Activated naive CD4-positive, alpha-beta T cell treated with anti-CD3 and anti-CD28 coated beads, Interleukin-2, amount 50 U/mL, for 24 hours (primary cell): ENCODE results near the gene ABCG5.

Experiments
- H3K27ac Mint-ChIP-seq: one replicate; pipeline ENCODE4 v1.8.0; 2021; ENCODE audit warnings: mild to moderate bottlenecking, mixed read lengths
- H3K27me3 Mint-ChIP-seq: one replicate; pipeline ENCODE4 v1.8.0; 2021; ENCODE audit warnings: mixed read lengths
- H3K36me3 Mint-ChIP-seq: one replicate; pipeline ENCODE4 v1.8.0; 2021; ENCODE audit warnings: mixed read lengths
- H3K4me1 Mint-ChIP-seq: one replicate; pipeline ENCODE4 v1.8.0; 2021; ENCODE audit warnings: mixed read lengths
- H3K4me3 Mint-ChIP-seq: one replicate; pipeline ENCODE4 v1.8.0; 2021; ENCODE audit warnings: mild to moderate bottlenecking, mixed read lengths
- H3K9me3 Mint-ChIP-seq: one replicate; pipeline ENCODE4 v1.8.0; 2021; ENCODE audit warnings: mixed read lengths

The ABCG5 gene

DNA sequence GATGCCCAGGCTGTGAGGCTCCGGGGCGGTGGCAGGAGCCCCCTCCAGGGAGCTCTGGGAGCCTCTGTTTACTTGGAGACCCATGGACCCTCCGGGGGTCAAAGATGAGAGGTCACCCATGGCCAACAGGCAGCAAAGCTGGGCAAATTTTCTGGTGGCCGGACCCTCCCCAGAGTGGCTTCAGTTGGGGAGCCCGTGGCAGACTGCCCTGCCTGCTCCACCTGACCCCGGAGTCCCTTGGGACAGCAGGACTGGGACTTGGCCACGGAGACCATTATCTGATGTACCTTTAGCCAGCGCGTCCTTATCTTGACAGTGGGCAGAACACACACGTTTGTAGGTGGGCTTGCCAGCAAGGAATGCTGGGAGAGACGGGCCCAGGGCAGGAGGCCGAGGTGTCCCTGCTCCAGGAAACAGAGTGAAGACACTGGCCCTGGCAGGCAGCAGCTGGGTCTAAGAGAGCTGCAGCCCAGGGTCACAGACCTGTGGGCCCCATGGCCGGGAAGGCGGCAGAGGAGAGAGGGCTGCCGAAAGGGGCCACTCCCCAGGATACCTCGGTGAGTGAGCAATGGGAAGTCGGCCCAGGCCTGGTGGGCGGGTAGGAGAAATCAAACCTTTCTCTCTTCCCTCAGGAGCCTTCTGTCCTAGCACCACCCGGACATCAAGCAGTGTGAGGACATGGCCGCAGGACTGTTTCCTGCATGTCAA is at the start of gene ABCG5, which contains the start of gene ABCG8:
Gene ABCG5 (minus strand): TSS at position 280 of the 708 bp plus-strand sequence. CDS start 160 bp downstream, at position 120.
Gene ABCG8 (plus strand): TSS at position 412 of the 708 bp plus-strand sequence. CDS start 83 bp downstream, at position 495.
- H3K27ac Mint-ChIP-seq, result no peak within 1 kb of the TSS
- no peaks in the 10 kb centered on the region for H3K9me3 Mint-ChIP-seq
- H3K36me3 Mint-ChIP-seq, result no peaks in the 10 kb centered on the region
- H3K27me3 Mint-ChIP-seq, result no peaks in the 10 kb centered on the region
- H3K4me3 Mint-ChIP-seq, result no peak within 1 kb of the TSS
- H3K4me1 Mint-ChIP-seq, result no peaks in the 10 kb centered on the region

DNA sequence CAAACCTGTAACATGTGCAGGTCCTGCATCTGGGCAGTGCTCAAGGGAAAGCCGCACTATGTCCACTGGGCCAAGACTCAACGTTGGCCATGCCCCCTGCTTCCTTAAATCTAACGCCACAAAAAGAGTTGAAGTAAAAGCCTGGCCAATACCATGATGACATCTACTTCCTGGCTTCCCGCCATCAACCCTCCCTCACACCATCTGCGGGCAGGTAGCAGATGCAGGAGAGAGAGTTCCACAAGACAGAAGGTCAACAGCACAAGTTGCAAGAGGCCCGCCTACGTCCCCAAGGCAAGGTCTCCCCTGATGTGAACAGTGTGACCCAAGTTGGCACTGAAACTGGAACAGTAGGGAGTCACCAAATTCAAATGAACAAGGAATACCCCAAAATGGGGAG is 48.5 kb upstream of the ABCG5 start:
- no peaks in the 10 kb centered on the region for H3K4me1 Mint-ChIP-seq
- no peaks in the 10 kb centered on the region for H3K27me3 Mint-ChIP-seq
- H3K9me3 Mint-ChIP-seq, result no peaks in the 10 kb centered on the region
- no peak overlapping the region for H3K27ac Mint-ChIP-seq
- peaks cover 26% of the 10 kb centered on the region for H3K36me3 Mint-ChIP-seq
- H3K4me3 Mint-ChIP-seq, result no peak overlapping the region

- Mint-ChIP-seq H3K9me3 (no peaks in the 10 kb centered on the region), H3K4me1 (no peaks in the 10 kb centered on the region), H3K4me3 (no peak overlapping the region), H3K27me3 (no peaks in the 10 kb centered on the region), H3K36me3 (peaks cover 24% of the 10 kb centered on the region), H3K27ac (no peak overlapping the region)
These were observed 46.5 kb upstream of the ABCG5 start for GRCh38 chr2:43885132-43885632.

GRCh38 chr2:43884689-43885088 is 46.0 kb upstream of the ABCG5 start:
- Mint-ChIP-seq H3K27ac (no peak overlapping the region), H3K4me1 (no peaks in the 10 kb centered on the region), H3K27me3 (no peaks in the 10 kb centered on the region), H3K9me3 (no peaks in the 10 kb centered on the region), H3K36me3 (peaks cover 21% of the 10 kb centered on the region), H3K4me3 (no peak overlapping the region)

DNA sequence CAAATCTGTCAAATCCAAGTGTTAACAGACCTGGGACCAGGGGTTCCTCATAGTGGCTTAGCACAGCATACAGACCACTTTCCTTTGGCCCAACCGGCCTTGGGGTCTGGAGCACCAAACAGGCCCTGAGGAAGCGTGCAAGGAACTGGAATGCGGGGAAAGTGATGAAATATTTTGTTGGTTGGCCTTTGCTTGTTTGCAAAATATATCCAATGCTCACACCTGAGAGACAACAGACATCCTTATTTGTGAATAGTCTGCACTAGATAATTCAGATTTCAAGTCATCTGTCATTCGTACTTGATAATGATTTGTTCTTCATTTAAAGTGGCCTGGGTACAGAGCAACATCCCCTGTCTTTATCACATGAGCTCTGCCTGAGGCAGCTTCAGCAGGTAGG is 43.7 kb upstream of the ABCG5 start:
- Mint-ChIP-seq H3K27me3 (no peaks in the 10 kb centered on the region), H3K27ac (no peak overlapping the region), H3K36me3 (peaks cover 3% of the 10 kb centered on the region), H3K4me1 (peaks cover 5% of the 10 kb centered on the region), H3K4me3 (no peak overlapping the region), H3K9me3 (no peaks in the 10 kb centered on the region)

- H3K9me3 Mint-ChIP-seq, result no peaks in the 10 kb centered on the region
- H3K4me1 Mint-ChIP-seq, result peaks cover 5% of the 10 kb centered on the region
- H3K27ac Mint-ChIP-seq, result no peak overlapping the region
- H3K36me3 Mint-ChIP-seq, result no peaks in the 10 kb centered on the region
- peaks cover 2% of the 10 kb centered on the region for H3K27me3 Mint-ChIP-seq
- H3K4me3 Mint-ChIP-seq, result no peak overlapping the region
These were observed 42.3 kb upstream of the ABCG5 start for GRCh38 chr2:43880952-43881351.

DNA sequence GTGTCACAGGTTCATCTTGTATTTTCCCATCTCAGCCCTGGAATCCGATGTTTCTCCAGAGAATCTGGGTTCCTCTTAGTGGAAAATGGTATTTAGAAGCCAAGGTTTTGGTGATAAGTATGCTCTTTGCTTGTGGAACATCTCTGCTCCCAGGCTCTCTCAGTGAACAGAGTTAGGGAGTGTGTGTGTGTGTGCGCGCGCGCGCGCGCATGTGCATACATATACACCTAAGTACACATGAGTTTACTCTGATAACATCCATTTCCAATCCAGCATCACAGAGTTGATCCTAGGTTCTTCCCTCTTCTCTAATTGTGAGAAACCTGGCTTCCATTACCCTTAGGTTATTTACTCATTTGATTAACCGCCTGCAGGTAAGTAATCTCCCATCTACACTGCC is 41.8 kb upstream of the ABCG5 start:
- no peak overlapping the region for H3K27ac Mint-ChIP-seq
- H3K9me3 Mint-ChIP-seq, result no peaks in the 10 kb centered on the region
- no peak overlapping the region for H3K4me3 Mint-ChIP-seq
- peaks cover 2% of the 10 kb centered on the region for H3K27me3 Mint-ChIP-seq
- no peaks in the 10 kb centered on the region for H3K36me3 Mint-ChIP-seq
- H3K4me1 Mint-ChIP-seq, result peaks cover 5% of the 10 kb centered on the region

DNA sequence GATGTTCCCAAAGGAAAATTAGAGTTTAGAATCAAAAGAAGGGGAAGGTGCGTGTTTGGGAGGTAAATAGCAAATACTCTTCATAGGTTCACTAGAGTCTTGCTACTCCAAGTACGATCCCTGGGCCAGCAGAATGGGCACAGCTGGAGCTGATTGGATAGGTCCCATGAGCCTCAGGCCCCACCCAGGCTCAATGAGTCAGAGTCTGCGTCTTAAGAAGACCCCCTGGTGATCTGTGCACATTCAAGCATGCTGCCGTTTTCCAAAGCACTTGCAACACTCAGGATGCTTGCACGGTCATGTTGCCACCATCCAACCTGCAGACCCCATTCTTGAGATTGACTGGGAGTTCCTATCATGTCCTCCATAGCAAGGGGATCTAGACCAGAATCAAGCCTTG is 40.6 kb upstream of the ABCG5 start:
- no peak overlapping the region for H3K27ac Mint-ChIP-seq
- H3K4me1 Mint-ChIP-seq, result peaks cover 5% of the 10 kb centered on the region
- peaks cover 6% of the 10 kb centered on the region for H3K27me3 Mint-ChIP-seq
- H3K4me3 Mint-ChIP-seq, result no peak overlapping the region
- H3K36me3 Mint-ChIP-seq, result no peaks in the 10 kb centered on the region
- no peaks in the 10 kb centered on the region for H3K9me3 Mint-ChIP-seq

- Mint-ChIP-seq H3K9me3 (no peaks in the 10 kb centered on the region), H3K27ac (no peak overlapping the region), H3K4me1 (peaks cover 5% of the 10 kb centered on the region), H3K36me3 (no peaks in the 10 kb centered on the region), H3K4me3 (no peak overlapping the region), H3K27me3 (peaks cover 8% of the 10 kb centered on the region)
These were observed 39.3 kb upstream of the ABCG5 start for GRCh38 chr2:43877782-43878464.

DNA sequence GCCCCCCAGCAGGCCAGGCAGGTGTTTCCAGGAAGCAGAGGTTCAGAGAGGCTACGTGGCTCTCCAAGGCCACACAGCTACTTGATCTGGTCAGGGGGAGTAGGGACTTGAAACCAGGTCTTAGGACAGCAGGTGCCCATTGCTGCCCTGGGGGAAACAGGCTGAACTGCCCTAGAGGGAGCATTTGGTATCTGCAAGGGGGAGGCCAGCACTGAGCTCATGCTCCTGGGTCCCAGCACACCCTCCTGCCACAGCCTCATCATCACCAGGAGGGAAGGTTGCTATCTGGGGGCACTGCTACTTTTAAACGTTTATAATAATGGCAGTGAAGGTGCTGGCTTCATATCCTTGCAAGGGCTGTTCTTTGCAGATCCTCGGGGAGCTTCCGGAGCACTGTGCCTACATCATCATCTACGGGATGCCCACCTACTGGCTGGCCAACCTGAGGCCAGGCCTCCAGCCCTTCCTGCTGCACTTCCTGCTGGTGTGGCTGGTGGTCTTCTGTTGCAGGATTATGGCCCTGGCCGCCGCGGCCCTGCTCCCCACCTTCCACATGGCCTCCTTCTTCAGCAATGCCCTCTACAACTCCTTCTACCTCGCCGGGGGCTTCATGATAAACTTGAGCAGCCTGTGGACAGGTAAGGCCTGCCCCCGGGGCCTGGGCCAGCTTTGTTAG is 36.3 kb upstream of the ABCG5 start:
- no peaks in the 10 kb centered on the region for H3K36me3 Mint-ChIP-seq
- H3K27ac Mint-ChIP-seq, result no peak overlapping the region
- no peaks in the 10 kb centered on the region for H3K9me3 Mint-ChIP-seq
- peaks cover 16% of the 10 kb centered on the region for H3K27me3 Mint-ChIP-seq
- peaks cover 5% of the 10 kb centered on the region for H3K4me1 Mint-ChIP-seq
- H3K4me3 Mint-ChIP-seq, result no peak overlapping the region

DNA sequence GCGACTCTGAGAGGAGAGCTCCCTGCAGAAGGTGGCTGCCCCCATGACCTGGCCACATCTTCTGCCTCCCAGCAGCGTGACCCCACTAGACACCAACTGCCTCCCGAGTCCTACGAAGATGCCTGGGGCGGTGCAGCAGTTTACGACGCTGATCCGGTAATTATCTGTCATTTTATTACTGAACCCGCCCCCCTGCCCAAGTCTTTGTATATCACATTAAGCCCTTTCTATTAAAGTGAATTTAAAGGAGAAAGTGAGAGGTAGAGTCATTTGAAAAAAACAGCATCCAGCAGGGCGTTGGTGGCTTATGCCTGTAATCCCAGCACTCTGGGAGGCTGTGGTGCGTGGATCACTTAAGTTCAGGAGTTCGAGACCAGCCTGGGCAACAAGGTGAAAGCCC is 33.5 kb upstream of the ABCG5 start:
- Mint-ChIP-seq H3K9me3 (no peaks in the 10 kb centered on the region), H3K36me3 (no peaks in the 10 kb centered on the region), H3K4me3 (no peak overlapping the region), H3K27me3 (peaks cover 20% of the 10 kb centered on the region), H3K27ac (no peak overlapping the region), H3K4me1 (no peaks in the 10 kb centered on the region)

DNA sequence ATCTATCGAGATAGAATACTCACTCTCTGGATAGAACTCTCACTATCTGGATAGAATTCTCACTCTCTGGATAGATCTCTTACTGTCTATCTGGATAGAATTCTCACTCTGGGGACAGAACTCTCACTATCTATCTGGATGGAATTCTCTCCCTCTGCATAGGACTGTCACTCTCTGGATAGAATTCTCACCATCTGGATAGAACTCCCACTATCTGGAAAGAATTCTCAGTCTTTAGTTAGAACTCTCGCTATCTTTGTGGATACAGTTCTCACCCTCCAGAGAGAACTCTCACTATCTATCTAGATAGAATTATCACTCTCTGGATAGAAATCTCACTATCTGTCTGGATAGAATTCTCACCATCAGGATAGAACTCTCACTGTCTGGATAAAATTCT is 16.7 kb upstream of the ABCG5 start:
- Mint-ChIP-seq H3K27me3 (peaks cover 26% of the 10 kb centered on the region), H3K9me3 (no peaks in the 10 kb centered on the region), H3K4me1 (no peaks in the 10 kb centered on the region), H3K36me3 (no peaks in the 10 kb centered on the region), H3K4me3 (no peak overlapping the region), H3K27ac (no peak overlapping the region)

- no peak overlapping the region for H3K4me3 Mint-ChIP-seq
- no peaks in the 10 kb centered on the region for H3K4me1 Mint-ChIP-seq
- H3K27ac Mint-ChIP-seq, result no peak overlapping the region
- H3K9me3 Mint-ChIP-seq, result no peaks in the 10 kb centered on the region
- H3K27me3 Mint-ChIP-seq, result peaks cover 24% of the 10 kb centered on the region
- H3K36me3 Mint-ChIP-seq, result no peaks in the 10 kb centered on the region
These were observed 16.0 kb upstream of the ABCG5 start for GRCh38 chr2:43854671-43855070.

DNA sequence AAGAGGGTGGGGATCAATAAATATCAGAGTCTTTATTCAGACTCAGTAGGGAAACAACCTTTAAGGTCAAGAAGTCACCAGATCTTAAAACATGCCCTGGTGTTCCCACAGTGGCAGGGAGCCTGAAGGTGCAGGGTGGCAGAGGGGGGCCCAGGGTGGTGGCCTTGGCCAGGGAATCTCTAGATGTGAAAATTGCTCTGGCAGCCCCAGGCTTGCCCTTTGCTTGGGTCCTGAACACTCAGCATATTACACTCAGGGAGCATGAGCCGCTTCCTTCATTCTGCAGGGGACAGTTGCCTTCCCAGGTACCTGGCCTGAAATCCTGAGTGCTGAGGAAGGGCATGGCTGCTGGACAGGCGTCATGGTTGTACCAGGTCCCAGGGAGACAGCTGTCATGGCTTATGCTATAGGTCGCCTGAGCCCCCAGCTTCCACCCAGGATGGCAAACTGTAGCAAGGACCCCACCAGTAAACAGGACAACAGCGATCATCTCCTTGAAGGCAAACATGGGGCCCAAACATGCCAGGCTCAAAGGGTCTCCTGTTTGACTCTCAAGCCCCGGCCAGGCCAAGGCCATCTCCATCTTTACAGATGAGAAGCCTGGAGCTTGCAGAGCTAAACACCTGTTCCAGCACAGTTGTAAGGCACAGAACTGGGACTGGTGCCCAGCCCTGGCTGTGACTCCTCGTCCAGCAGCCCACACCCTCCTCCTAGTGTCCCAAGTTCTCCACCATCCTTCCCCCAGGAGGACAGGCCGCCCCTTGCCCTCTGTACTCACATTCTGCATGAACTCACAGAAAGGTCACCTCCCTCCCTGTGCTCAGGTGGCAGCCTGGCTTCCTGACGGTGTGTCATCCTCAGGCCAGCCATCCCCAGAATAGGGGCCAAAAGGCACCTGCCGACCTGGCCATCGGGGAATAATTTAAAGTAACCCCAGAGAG is 14.8 kb upstream of the ABCG5 start:
- Mint-ChIP-seq H3K36me3 (no peaks in the 10 kb centered on the region), H3K27ac (no peak overlapping the region), H3K4me1 (no peaks in the 10 kb centered on the region), H3K27me3 (peaks cover 16% of the 10 kb centered on the region), H3K4me3 (no peak overlapping the region), H3K9me3 (no peaks in the 10 kb centered on the region)

- H3K4me1 Mint-ChIP-seq, result no peaks in the 10 kb centered on the region
- no peak overlapping the region for H3K4me3 Mint-ChIP-seq
- peaks cover 8% of the 10 kb centered on the region for H3K27me3 Mint-ChIP-seq
- H3K36me3 Mint-ChIP-seq, result no peaks in the 10 kb centered on the region
- no peaks in the 10 kb centered on the region for H3K9me3 Mint-ChIP-seq
- H3K27ac Mint-ChIP-seq, result no peak overlapping the region
These were observed 13.6 kb upstream of the ABCG5 start for GRCh38 chr2:43852196-43852730.
